ENCODE measurements around the gene TOMM20L.

The TOMM20L gene

DNA sequence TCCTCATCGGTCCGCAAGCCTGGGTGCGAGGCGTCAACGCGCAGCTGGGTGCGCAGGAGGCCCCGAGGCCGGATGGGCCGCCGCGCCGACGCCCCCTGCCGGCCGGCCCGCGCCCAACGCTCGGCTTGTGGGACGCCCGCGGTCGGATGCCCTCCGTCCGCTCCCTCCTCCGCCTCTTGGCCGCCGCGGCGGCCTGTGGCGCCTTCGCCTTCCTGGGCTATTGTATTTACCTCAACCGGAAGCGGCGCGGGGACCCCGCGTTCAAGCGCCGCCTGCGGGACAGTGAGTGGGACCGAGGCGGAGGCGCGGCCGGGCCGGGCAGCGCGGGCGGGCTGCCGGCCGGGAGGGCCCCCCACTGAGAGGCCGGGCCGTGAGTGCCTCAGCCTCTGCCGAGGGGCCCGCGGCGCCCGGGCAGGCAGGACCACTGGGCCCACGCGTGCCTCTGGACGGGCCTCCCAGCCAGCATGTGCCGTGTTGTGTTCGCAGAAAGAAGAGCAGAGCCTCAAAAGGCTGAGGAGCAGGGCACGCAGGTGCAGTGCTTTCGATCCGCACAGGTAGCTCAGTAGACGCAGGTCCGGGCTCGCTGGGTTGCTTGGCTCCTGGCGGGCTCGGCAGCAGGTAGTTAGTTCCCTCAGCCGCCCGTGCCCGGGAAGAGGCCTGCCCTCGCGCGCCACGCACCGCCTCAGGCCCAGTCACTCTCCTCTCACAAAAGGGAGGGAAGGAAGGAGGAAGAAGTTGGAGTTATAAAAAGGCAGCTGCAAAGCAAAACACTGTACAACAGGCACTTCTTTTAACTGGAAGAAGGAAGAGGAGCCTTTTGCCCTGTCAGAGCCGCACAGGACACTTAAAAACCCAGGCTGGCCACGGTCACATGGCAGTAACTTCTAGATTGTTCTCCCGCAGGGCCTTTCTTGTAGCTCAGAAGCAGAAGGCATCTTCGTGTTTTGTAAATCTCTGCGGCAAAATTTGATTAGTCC is at the start of gene TOMM20L:
TSS of gene TOMM20L (plus strand) at position 119 of the 977 bp plus-strand sequence. CDS start at position 147, 28 bp downstream.
- peaks cover 2% of the 10 kb centered on the region; the same call in 1 of the 2 replicates for H3K4me1 ChIP-seq (ENCODE audit: control insufficient read depth, insufficient read depth, low read length)
- CTCF ChIA-PET: interaction anchor here (0.6 to 1.7 kb wide), 19 partner anchors 9 to 1824 kb away, joined by 3 to 8 read pairs (median 4); partner anchors contain the start of gene TIMM9
- peak within 1 kb of the TSS; percentile 54 for H3K4me3 ChIP-seq (ENCODE audit: low read depth, low read length)
- peak within 1 kb of the TSS; percentile 84 for H3K27ac ChIP-seq (ENCODE audit: extremely low read depth, low read depth, low read length)
- H3K9me3 ChIP-seq (ENCODE audit: control insufficient read depth, insufficient read depth, low read depth, low read length): no peaks in the 10 kb centered on the region
- POLR2A ChIA-PET: interaction anchor here (1.1 to 1.2 kb wide), 3 partner anchors 31 to 98 kb away, joined by 3 to 6 read pairs (median 5); partner anchors contain the start of genes ARID4A, KIAA0586 and TIMM9
- H3K36me3 ChIP-seq (ENCODE audit: control insufficient read depth in 2 of 2, insufficient read depth in 1 of 2, low read length in 2 of 2): no peaks in the 10 kb centered on the region; a peak in 1 of 3 replicates
- TF ChIP-seq ZFP41 (tag by site-specific recombination; IDR thresholded peaks at IDR 0.05; ENCODE audit: borderline replicate concordance) (no peak), KLF7 (tag by site-specific recombination; IDR thresholded peaks at IDR 0.05; ENCODE audit: borderline replicate concordance) (no peak), IKZF3 (tag by site-specific recombination; IDR thresholded peaks at IDR 0.05) (peak; percentile 36; the same call in 1 of the 2 replicates), ZBTB8A (tag by site-specific recombination; IDR thresholded peaks at IDR 0.05) (peak; percentile 26; the same call in 1 of the 2 replicates), BCL11A (tag by site-specific recombination; IDR thresholded peaks at IDR 0.05; ENCODE audit: low read depth) (no peak), ZNF544 (tag by site-specific recombination; IDR thresholded peaks at IDR 0.05) (no peak), ZNF426 (tag by site-specific recombination; IDR thresholded peaks at IDR 0.05) (no peak), ZNF623 (tag by site-specific recombination; IDR thresholded peaks at IDR 0.05) (no peak), ZNF558 (tag by site-specific recombination; IDR thresholded peaks at IDR 0.05) (no peak), ZNF391 (tag by site-specific recombination; IDR thresholded peaks at IDR 0.05; ENCODE audit: borderline replicate concordance, low read depth) (no peak), MYNN (tag by site-specific recombination; IDR thresholded peaks at IDR 0.05; ENCODE audit: borderline replicate concordance) (no peak), ZNF416 (tag by site-specific recombination; IDR thresholded peaks at IDR 0.05) (no peak), ZNF184 (tag by site-specific recombination; IDR thresholded peaks at IDR 0.05) (0 out of 2 replicates have a peak, but pooled peaks have one; percentile 37), ZNF768 (tag by site-specific recombination; IDR thresholded peaks at IDR 0.05) (no peak), FEZF1 (tag by site-specific recombination; IDR thresholded peaks at IDR 0.05) (no peak), KLF1 (tag by site-specific recombination; IDR thresholded peaks at IDR 0.05) (no peak)
- TF ChIP-seq, protein P1, sequence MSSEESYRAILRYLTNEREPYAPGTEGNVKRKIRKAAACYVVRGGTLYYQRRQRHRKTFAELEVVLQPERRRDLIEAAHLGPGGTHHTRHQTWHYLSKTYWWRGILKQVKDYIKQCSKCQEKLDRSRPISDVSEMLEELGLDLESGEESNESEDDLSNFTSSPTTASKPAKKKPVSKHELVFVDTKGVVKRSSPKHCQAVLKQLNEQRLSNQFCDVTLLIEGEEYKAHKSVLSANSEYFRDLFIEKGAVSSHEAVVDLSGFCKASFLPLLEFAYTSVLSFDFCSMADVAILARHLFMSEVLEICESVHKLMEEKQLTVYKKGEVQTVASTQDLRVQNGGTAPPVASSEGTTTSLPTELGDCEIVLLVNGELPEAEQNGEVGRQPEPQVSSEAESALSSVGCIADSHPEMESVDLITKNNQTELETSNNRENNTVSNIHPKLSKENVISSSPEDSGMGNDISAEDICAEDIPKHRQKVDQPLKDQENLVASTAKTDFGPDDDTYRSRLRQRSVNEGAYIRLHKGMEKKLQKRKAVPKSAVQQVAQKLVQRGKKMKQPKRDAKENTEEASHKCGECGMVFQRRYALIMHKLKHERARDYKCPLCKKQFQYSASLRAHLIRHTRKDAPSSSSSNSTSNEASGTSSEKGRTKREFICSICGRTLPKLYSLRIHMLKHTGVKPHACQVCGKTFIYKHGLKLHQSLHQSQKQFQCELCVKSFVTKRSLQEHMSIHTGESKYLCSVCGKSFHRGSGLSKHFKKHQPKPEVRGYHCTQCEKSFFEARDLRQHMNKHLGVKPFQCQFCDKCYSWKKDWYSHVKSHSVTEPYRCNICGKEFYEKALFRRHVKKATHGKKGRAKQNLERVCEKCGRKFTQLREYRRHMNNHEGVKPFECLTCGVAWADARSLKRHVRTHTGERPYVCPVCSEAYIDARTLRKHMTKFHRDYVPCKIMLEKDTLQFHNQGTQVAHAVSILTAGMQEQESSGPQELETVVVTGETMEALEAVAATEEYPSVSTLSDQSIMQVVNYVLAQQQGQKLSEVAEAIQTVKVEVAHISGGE (tag by site-specific recombination; conservative IDR thresholded peaks at IDR 0.05; ENCODE audit: low read depth): peak; percentile 10; the same call in 1 of the 2 replicates
- TF ChIP-seq, protein P2, sequence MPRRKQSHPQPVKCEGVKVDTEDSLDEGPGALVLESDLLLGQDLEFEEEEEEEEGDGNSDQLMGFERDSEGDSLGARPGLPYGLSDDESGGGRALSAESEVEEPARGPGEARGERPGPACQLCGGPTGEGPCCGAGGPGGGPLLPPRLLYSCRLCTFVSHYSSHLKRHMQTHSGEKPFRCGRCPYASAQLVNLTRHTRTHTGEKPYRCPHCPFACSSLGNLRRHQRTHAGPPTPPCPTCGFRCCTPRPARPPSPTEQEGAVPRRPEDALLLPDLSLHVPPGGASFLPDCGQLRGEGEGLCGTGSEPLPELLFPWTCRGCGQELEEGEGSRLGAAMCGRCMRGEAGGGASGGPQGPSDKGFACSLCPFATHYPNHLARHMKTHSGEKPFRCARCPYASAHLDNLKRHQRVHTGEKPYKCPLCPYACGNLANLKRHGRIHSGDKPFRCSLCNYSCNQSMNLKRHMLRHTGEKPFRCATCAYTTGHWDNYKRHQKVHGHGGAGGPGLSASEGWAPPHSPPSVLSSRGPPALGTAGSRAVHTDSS (tag by site-specific recombination; IDR thresholded peaks at IDR 0.05): peak; percentile 6; the same call in 1 of the 2 replicates
- TF ChIP-seq, protein P3, sequence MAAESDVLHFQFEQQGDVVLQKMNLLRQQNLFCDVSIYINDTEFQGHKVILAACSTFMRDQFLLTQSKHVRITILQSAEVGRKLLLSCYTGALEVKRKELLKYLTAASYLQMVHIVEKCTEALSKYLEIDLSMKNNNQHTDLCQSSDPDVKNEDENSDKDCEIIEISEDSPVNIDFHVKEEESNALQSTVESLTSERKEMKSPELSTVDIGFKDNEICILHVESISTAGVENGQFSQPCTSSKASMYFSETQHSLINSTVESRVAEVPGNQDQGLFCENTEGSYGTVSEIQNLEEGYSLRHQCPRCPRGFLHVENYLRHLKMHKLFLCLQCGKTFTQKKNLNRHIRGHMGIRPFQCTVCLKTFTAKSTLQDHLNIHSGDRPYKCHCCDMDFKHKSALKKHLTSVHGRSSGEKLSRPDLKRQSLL (tag by site-specific recombination; IDR thresholded peaks at IDR 0.05): peak; percentile 12; the same call in 1 of the 2 replicates
- TF ChIP-seq, protein P4, sequence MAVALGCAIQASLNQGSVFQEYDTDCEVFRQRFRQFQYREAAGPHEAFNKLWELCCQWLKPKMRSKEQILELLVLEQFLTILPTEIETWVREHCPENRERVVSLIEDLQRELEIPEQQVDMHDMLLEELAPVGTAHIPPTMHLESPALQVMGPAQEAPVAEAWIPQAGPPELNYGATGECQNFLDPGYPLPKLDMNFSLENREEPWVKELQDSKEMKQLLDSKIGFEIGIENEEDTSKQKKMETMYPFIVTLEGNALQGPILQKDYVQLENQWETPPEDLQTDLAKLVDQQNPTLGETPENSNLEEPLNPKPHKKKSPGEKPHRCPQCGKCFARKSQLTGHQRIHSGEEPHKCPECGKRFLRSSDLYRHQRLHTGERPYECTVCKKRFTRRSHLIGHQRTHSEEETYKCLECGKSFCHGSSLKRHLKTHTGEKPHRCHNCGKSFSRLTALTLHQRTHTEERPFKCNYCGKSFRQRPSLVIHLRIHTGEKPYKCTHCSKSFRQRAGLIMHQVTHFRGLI (tag by site-specific recombination; IDR thresholded peaks at IDR 0.05): peak; percentile 30; the same call in 1 of the 2 replicates
- TF ChIP-seq, protein P5, sequence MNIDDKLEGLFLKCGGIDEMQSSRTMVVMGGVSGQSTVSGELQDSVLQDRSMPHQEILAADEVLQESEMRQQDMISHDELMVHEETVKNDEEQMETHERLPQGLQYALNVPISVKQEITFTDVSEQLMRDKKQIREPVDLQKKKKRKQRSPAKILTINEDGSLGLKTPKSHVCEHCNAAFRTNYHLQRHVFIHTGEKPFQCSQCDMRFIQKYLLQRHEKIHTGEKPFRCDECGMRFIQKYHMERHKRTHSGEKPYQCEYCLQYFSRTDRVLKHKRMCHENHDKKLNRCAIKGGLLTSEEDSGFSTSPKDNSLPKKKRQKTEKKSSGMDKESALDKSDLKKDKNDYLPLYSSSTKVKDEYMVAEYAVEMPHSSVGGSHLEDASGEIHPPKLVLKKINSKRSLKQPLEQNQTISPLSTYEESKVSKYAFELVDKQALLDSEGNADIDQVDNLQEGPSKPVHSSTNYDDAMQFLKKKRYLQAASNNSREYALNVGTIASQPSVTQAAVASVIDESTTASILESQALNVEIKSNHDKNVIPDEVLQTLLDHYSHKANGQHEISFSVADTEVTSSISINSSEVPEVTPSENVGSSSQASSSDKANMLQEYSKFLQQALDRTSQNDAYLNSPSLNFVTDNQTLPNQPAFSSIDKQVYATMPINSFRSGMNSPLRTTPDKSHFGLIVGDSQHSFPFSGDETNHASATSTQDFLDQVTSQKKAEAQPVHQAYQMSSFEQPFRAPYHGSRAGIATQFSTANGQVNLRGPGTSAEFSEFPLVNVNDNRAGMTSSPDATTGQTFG (tag by site-specific recombination; IDR thresholded peaks at IDR 0.05; ENCODE audit: borderline replicate concordance): no peak
- TF ChIP-seq, protein P6, sequence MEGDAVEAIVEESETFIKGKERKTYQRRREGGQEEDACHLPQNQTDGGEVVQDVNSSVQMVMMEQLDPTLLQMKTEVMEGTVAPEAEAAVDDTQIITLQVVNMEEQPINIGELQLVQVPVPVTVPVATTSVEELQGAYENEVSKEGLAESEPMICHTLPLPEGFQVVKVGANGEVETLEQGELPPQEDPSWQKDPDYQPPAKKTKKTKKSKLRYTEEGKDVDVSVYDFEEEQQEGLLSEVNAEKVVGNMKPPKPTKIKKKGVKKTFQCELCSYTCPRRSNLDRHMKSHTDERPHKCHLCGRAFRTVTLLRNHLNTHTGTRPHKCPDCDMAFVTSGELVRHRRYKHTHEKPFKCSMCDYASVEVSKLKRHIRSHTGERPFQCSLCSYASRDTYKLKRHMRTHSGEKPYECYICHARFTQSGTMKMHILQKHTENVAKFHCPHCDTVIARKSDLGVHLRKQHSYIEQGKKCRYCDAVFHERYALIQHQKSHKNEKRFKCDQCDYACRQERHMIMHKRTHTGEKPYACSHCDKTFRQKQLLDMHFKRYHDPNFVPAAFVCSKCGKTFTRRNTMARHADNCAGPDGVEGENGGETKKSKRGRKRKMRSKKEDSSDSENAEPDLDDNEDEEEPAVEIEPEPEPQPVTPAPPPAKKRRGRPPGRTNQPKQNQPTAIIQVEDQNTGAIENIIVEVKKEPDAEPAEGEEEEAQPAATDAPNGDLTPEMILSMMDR (tag by site-specific recombination; IDR thresholded peaks at IDR 0.05): 0 out of 2 replicates have a peak, but pooled peaks have one; percentile 8
